CD4-positive, alpha-beta T cell treated with Interleukin-17A for 4 hours (primary cell): ENCODE results near the gene CCL5.
"Not testable (repeated sequence)": the region's sequence is repeated elsewhere in the genome, so short reads cannot be mapped to it uniquely, and the experiment has no call there.

ENCODE experiments used
- DNase-seq: peaks from one replicate; pipeline ENCODE4 v3.0.0-alpha.2; 2020; ENCODE audit warnings: mixed read lengths

Gene CCL5

DNA sequence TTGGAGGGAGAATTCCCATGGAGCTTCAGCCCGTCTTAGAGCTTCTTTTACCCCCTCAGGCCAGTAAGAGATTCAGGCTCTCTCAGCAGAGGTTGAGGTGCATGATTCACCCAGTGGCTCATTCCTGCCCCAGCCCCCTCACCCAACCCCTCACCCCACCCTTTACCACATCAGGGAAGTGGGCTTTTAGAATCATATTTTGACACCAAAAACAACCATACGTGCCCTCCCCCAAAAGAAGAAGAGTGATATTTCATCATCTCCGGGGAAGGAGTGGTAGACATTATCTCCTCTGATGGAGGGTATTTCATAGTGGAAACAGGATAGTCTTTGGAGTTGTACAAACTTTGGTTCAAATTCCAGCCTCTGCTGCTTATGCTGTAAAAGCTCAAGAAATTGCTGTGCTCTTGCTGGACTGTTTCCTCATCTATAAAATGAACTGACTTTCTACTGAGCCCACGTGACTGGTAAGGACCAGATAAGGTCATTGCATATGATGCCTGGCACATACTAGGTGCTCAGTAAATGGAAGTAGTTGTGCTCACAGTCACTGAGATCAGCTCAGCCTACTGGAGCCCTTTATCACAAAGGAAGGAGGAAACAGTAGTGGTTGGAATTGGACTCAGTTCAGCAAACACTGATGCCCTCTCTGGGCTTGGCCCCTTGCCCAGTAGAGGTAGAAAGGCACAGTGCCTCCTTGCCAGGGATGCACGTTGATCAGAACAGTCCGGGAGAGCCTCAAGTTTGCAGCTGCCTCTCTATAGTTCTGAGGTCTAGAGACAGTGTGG is 18.3 kb upstream of the CCL5 start:
- peak; percentile 59 for DNase-seq

DNA sequence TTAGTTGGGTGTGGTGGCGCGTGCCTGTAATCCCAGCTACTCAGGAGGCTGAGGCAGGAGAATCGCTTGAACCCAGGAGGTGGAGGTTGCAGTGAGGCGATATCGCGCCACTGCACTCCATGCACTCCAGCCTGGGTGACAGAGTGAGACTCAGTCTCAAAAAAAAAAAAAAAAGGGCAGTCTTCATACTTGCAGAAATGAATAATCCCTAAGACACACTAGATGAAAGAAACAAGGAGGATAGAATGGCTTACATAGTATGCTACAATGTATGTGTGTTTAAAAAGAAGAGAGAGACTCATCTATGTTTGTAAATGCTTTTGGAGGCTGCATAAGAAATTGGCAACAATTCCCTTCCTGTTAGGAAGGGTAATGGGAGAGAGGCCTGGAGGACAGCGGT is 17.6 kb upstream of the CCL5 start:
- not testable (repeated sequence) for DNase-seq

DNA sequence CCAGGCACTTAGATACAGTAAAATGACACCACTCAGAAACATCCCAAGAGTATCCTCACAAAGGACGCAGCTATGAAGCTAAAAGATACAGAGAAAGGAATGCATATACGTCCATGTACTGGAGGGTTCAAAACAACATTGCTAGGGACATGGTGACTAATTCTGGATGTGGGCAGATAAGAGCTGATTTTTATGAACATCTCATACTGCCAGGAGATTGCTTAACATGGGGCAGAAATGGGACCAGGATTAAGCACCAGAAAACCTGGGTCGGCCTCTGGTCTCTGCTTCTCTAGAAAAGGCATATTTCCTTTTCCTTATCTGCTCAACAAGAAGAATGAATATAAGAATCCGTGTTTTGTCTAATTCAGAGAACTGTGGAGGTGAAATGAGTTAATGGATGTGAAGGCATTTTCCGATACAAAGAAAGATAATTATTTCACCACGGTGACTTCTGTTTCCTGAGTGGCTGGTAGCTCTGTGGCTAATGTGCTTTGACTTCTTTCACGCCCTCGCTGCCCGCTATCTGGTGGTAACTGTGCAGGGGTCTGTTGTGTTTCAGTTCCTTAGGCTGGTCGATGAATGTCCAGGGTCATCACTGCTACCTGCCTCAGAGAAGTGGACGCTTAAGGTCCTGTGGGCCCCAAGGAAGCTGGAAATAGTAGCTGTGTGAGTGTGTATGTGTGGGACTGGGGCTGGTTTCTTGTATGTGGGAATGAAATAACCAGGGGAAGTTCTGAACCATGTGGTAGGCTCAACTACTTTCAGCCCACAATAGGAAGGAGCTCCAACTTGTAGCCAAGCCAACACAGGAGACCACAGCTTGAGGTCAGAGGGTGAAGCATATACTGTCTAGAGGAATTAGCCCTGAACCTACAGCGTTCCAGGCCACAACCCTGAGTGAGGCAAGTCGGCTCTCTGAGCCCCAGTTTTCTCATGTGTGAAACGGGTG is 15.8 kb upstream of the CCL5 start:
- peak; percentile 39 for DNase-seq

DNA sequence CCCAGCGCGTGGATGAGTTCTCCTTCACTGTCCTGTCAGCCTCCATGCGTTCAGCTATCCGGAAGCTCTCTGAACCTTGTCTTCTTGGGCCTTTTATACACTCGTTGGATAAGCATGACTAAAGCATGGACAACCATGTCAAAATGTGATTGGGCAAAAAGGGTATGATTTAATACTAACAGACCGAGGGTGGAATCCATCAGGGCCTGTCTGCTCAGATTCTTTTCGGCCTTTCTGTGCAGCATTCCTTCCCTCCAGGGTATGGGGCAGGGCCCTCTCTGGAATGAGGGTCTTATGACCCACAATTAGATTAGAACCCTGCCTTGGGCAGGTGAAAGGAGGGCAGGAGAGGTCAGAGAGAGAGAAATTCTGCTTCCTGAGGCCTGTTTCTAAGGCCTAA is 14.0 kb upstream of the CCL5 start:
- no peak for DNase-seq

DNA sequence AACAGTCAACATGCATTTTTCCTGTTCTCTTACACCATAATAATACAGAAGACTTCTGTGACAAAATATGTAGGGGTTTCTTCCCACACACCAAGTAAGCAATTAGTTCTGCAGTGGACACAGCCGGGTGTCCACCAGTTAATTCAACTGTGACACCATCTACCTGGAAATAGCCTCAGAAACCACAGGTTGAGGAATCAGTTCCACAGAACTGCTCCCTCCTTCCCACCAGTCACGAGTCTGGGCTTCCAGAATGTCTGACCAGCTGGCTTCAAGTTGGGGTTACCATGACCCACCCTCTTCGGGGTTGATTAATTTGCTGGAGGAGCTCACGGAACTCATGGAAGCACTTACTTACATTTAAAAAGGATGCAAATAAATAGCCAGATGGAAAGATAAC is 13.6 kb upstream of the CCL5 start:
- no peak for DNase-seq

DNA sequence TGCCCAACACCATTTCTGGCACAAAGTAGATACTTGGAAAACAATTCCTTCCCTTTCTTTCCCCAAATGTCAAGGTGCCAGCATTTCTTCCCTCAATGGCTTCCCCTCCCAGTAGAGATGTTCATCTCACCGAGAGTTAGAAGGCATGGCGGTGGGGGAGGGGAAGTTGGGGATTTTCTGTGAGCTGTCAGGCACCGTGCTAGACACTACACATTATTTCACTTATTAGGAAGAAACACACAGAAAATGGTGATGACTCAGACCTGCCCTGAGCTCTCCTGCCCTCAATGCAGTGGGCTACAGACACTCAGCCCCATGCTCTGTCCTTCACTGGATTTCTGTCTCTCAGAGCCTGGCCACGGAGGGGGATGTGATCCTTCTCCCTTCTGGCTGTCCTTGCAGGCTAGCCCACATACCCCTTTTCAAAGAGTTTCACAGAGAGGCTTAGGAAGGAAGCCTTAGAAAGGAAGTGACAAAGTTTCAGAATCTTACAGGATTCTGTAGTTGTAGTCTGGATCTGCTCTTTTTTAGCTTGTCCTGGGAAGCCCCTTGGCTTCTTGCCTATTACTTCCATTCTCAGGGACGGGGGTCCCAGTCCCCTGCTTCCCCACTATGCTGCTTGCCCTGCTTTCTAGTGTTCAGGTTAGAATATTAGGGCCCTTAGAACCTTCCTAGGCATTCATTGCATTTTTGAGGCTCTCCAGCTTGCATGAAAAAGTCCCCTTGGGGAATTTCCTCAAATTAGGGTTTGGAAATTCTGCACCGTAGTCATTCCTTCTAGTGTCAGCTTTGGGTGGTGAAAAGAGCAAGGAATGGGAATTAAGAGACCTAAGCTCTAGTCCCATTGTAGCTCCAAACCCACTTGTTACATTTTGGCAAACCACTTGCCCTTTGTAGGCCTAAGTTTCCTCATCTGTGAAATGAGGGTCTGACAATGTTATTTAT is 12.2 kb upstream of the CCL5 start:
- peak; percentile 66 for DNase-seq

DNA sequence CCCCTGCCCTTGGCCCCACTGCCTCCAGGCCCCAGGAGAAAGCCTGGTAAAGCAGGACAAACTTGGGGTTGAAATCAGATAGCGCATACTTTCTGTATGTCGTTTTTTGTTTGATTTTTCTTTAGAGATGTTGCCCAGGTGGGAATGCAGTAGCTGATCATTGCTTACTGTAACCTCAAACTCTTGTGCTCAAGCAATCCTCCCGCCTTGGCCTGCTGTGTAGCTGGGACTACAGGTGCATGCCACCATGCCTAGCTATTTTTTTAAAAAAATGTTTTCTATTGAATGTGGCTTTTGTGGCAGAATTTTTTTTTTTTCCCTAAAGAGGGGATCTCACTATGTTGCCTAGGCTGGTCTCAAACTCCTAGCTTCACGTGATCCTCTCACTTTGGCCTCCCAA is 11.1 kb upstream of the CCL5 start:
- DNase-seq = no peak

DNA sequence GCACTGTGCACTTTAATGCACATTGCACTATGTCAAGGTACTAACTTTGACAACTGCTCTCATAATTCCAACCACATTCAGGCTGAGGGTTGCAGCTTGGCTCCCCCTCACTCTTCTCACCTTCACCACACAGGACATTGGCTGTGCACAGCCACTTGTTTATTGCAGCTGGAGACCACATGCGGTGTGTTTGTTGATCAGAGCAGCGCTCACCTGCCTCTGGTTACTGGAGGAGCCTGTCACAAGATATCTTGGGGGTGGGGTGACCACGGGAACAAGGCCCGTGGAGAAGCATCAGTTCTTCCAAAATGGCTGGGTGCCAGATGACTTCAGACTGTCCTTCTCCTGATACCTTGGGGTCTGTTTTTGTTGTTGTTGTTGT is 10.6 kb upstream of the CCL5 start:
- peak; percentile 64 for DNase-seq

DNA sequence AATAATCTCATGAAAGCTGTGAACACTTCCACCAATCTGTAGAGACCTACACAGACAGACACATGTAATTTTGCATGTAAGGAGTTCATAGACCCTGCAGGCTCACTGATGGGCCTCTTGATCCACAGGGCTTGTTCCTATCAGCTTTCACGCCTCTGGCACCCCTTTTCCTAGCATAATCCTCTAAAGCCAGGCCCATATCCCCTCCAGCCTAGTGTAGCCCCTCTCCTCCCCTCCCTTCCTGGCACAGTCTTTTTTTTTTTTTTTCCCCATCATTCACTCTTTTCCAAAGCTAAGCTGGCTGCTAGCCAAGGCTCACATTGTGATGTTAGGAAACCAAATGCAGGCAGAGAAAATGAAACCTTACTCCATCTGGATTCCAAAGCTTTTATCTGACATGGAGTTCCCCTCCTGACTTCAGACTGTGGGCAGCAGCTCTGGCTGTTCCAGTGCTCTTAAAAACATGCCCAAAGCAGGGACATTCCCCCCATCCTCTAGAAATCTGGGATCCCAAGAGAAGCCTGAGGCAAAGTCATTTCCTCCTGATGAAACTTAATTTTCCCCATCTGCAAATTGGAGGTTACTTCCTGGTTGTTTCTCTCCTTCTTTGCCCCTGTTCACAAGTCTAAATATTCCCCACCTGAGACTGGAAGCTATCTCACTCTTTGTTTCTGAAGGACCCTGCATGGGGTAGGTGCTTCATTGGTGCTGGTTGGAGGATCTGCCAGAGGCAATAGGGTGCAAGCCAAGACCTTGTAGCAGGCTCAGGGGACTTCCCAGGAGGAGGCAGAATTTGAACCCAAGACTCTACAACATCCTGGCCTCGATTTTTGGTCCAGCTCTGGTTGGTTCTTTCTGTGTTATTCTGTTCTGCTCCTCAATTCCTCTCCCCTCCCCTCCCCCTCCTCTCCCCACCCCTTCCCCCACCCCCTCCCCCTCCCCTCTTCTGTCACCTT is 9.9 kb upstream of the CCL5 start:
- no peak for DNase-seq

DNA sequence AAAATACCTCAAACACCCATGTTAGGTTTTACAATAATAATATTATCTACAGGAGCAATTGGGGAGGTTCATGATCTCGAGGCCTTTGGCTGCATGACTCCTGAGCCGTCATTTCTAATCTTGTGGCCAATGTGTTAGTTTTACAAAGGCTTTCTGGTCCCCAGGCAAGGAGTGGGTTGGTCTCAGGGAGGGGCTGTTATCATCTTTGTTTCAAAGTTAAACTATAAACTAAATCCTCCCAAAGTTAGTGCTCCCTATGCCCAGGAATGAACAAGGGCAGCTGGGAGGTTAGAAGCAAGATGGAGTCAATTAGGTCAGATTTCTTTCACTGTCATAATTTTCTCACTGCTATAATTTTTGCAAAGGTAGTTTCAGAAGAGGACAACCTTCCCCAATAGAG is 9.1 kb upstream of the CCL5 start:
- DNase-seq = peak; percentile 22

DNA sequence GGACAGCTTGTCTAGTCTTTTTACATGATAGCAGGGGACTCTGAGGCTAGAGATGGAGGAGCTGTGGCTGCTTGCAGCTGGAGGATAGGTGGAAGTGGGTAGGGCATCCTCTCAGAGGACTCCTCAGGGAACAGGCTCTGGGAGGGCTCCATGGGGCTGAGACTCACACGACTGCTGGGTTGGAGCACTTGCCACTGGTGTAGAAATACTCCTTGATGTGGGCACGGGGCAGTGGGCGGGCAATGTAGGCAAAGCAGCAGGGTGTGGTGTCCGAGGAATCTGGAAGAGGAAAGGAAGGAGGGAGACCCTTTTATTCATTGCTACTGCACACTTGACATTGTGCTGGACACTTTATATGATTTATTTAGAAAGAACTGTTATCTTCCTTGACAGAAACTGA is 1.8 kb downstream of the CCL5 start:
- DNase-seq = peak; percentile 13

DNA sequence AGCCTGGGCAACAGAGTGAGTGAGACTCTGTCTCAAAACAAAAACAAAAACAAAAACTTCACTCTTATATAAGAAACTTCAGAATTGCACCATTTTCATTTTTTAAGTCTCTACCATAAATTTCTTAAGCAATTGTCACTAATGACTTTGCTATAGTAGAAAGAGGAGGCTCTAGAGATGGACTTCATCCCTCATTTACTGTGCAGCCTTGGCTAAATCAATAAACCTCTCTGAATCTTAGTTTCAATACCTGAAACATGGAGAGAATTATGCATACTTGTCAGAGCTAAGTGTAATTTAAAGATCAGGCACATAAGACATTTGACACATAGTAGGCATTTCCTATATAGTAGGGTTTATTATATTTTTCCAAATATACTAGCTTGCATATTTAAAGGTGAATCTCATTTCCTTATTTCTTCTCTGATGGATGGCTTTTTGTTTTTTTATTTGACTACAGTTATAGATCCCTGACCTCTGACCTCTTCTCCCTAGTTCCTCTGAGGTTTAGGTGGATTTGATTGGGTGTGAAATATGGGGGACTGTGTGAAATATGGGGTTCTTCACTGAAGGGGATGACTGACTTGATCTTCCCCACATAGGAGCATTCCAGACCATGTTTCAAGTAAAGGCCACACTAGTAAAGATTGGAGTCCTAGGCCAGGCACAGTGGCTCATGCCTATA is 2.7 kb downstream of the CCL5 start:
- no peak for DNase-seq

DNA sequence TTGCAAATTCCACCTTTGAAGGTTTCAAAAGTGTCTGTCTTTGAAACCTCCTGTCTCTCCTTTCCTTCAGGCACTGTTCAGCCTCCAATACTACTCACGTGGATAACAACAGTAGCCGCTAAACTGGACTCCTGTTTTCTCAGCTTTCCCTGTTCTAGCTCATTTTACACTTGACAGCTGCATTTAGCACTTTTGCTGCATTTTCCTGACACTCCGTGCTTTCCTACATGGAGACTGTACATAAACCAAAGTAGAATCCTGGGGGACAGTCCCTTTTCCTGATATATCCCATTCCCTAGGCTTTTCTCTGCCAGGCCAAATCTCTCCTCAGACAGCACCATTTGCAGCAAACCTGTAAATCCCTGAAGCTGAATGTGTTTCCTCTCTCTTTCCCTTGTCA is 3.6 kb downstream of the CCL5 start:
- DNase-seq = no peak

DNA sequence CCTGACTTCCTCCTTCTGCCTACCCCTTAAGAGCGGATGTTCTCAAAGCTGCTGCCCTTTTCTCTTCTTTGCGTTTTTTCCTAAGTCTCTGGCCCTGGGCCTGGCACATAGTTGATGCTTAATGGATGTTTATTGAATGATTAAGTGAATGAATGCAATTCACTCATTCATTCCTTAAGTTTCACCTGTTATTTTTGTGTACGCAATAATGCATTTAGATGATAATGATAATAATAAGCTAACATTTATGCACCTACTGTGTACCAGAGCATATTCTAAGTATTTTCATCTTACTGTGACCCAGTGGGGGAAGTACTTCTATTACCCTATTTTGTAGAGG is 4.4 kb downstream of the CCL5 start:
- DNase-seq = no peak

DNA sequence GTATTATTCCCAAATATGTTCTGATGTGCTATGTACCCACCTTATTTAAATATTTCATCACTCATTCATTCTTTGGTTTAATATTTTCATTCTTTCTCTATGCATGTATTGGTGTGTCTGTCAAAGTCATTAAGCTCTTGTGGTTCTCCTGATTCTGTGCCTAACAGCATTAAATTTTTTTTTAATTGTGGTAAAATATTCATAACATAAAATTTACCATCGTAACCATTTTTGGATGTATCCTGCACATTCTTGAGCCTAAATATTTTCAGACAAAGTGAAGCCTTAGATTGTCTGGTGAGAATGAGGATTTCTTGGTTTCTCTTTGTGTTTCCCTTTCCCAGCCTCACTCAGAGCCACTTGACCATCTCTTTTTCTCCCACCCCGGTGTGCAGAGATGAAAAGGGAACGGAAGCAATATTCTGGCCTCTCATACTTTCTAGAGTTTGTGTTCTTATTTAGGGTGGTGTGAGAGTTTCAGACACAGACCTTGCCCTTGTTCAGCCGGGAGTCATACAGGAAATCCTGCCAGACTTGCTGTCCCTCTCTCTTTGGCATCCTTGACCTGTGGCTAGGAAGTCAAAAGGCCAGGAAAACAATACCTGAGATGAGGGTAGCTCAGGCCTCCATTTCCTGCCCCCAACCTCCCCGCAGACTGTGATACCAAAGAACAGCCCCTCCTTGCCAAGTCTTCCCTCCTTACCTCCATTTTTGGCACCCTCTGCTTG is 4.9 kb downstream of the CCL5 start:
- peak; percentile 28 for DNase-seq

DNA sequence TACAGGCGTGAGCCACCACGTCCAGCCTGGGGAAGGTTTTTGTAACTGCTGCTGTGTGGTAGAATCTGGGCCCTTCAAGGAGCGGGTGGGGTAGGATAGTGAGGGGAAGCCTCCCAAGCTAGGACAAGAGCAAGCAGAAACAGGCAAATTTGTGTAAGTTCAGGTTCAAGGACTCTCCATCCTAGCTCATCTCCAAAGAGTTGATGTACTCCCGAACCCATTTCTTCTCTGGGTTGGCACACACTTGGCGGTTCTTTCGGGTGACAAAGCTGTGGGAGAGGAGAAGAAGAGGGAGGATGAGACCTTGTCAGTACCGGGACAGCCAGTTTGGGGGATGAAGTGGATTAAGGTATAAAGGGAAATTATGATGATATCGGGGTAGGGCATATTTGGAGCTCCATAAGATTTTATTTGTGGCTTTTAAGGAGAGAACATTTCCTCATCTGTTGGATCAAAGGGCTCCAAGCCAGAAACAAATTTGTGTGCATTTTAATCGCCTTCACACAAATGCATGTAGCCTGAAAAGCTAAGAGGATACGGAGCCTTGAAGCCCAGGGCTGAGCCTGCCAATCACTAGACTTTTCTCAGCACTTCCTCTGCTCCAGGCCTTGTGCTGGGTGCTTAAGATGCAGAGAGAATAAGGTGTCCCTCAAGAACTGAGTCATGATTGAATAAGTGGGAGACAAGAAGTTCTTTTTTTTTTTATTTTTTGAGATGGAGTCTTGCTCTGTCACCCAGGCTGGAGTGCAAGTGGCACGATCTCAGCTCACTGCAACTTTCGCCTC is 7.8 kb downstream of the CCL5 start:
- DNase-seq = no peak

DNA sequence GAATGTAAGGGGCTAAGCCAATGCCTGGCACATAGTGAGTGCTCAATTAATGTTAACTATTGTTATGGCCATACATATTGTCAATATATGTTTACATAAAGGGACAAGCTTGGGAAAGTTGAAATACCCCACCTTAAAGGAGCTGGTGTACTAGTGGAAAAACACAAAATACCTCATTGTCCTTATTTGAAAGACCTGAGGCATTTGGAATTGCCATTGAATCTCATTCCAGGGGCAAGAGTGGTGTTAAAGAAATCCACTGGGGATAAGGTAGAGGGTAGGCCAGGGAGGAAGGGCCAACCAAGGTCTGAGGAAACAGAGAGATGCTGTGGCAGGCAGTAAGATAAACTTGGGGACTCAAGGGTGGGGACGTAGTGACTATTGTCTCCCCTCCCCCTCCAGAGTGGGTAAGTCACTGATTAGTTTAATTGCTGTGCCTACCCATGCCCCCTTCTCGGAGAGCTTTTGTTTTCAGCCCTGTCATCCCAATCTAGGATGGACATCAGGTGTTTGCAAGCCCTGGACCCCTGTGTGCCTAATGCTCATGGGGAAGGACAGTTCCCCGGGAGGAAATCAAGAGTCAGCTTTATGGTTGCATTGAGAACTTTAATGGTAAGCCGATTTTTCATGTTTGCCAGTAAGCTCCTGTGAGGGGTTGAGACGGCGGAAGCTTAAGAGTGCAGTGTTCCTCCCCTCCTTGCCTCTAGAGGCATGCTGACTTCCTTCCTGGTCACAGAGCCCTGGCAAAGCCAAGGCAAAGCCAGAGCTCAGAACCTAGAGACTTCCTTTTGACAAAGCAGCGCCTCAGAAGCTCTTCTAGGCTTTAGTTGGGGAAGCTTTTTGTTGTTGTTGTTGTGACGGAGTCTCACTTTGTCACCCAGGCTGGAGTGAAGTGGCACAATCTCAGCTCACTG is 9.0 kb downstream of the CCL5 start:
- peak; percentile 51 for DNase-seq

DNA sequence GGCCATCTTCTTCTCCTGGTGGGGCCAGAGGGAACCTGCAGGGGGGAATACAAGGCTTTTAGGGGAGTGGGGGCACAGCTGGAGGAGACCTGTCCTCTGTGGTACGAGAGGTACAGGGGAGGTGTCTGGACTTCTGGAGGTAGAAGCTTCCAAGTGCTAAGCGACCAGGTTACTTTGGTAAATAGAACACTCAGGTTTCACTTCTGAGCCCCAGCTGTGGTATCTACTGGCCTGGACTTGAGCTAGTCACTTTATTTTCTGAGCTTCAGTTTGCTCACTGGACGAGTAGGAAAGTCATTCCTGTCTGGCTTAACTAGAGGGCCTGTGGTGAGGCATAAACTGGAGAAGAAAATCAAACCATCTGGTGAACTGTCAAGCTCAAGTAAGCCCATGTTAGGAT is 11.4 kb downstream of the CCL5 start, which contains the start of gene HEATR9:
HEATR9 (minus strand) TSS at position 155 of the 400 bp plus-strand sequence; CDS start at position 6, 149 bp downstream.
- DNase-seq = no peak
